ENCODE measurements around the gene LTBP2.

Gene LTBP2

DNA sequence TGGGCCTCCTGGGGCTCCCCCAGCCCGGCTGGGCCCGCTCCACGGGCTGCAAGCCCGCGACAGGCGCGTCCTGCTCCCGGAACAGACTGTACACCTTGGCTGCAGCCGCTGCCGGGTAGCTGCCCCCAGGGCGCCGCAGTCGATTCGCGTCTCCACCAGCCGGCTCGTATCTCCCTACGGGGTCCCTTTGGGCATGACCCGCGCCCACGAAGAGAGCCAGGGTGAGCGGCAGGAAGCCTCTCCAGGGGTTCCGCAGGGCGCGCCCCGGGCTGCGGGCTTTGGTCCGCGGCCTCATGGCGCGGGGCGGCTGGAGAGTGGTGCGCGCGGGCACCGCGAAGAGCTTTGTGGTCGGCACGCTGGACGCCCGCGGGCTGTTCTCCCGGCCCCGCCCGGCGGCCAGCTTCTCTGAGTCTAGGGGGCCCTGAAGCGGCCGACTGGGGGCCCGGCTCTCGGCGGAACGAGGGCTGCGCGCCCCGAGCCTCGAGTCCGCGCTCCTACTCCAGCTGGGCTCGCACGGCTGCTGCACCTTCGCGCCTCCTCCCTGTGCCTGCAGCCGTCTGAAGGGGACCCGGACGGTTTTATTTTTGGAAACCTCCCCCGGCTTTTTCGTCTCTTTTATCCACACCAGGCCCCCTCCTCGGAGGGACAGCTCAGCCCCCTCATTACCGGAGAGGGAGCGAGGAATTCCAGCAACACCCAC lies at the start of gene LTBP2:
Gene LTBP2, minus strand, starts transcription at position 588 of the 700 bp plus-strand sequence. Its CDS starts 293 bp downstream, at position 295.
- POLR2A ChIA-PET = no interaction called here
- TF ChIP-seq, protein P1, sequence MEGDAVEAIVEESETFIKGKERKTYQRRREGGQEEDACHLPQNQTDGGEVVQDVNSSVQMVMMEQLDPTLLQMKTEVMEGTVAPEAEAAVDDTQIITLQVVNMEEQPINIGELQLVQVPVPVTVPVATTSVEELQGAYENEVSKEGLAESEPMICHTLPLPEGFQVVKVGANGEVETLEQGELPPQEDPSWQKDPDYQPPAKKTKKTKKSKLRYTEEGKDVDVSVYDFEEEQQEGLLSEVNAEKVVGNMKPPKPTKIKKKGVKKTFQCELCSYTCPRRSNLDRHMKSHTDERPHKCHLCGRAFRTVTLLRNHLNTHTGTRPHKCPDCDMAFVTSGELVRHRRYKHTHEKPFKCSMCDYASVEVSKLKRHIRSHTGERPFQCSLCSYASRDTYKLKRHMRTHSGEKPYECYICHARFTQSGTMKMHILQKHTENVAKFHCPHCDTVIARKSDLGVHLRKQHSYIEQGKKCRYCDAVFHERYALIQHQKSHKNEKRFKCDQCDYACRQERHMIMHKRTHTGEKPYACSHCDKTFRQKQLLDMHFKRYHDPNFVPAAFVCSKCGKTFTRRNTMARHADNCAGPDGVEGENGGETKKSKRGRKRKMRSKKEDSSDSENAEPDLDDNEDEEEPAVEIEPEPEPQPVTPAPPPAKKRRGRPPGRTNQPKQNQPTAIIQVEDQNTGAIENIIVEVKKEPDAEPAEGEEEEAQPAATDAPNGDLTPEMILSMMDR (IDR thresholded peaks at IDR 0.05; ENCODE audit: control extremely low read depth, extremely low read depth, low read depth, missing control alignments) = no peak
- CTCF ChIA-PET = interaction anchor here (0.7 to 6.1 kb wide), 31 partner anchors 12 to 296 kb away, joined by 3 to 96 read pairs (median 4); partner anchors contain the start of genes ISCA2 and NPC2
- no peak for DNase-seq (ENCODE audit: extremely low spot score)

DNA sequence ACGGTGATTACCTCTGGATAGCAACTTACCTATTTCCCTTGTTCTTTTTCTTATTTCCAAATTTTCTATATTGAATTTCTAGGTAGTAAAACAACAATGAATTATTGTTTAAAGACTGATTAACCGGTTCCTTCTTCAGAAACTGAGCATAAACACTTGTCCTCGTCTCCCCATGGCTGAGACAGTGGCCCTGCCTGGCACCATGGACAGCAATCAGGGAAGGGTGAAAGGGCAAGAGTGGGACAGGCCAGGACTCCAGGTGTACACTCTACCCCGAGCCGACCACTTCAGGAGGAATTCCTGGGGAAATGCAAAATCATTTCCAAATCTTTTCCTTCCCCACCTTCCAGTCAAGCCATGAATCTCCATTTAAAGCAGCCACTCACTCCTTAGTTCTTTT lies 48.8 kb upstream of the LTBP2 start:
- ChIA-PET POLR2A (no interaction called here), CTCF (interaction anchor here (1.2 kb wide), 1 partner anchor 13 kb away, joined by 4 read pairs; no protein-coding TSS in a partner anchor)
- TF ChIP-seq, protein P1 (IDR thresholded peaks at IDR 0.05; ENCODE audit: control extremely low read depth, extremely low read depth, low read depth, missing control alignments) = no peak
- DNase-seq (ENCODE audit: extremely low spot score) = no peak

DNA sequence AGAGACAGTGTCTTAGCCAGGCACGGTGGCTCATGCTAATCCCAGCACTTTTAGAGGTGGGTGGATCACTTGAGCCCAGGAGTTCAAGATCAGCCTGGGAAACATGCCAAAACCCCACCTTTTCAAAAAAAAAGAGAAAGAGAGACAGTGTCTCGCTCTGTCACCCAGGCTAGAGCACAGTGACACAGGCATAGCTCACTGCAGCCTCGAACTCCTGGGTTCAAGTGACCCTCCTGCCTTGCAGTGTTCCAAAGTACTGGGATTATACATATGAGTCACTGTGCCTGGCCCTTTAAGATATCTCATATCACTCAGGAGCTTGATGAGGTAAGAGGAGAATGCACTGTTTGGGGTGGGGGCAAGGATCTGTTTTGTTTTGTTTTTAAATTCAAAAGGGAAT lies 48.1 kb upstream of the LTBP2 start:
- no peak for DNase-seq (ENCODE audit: extremely low spot score)
- TF ChIP-seq, protein P1 (IDR thresholded peaks at IDR 0.05; ENCODE audit: control extremely low read depth, extremely low read depth, low read depth, missing control alignments) = no peak
- ChIA-PET POLR2A (no interaction called here), CTCF (no interaction called here)

DNA sequence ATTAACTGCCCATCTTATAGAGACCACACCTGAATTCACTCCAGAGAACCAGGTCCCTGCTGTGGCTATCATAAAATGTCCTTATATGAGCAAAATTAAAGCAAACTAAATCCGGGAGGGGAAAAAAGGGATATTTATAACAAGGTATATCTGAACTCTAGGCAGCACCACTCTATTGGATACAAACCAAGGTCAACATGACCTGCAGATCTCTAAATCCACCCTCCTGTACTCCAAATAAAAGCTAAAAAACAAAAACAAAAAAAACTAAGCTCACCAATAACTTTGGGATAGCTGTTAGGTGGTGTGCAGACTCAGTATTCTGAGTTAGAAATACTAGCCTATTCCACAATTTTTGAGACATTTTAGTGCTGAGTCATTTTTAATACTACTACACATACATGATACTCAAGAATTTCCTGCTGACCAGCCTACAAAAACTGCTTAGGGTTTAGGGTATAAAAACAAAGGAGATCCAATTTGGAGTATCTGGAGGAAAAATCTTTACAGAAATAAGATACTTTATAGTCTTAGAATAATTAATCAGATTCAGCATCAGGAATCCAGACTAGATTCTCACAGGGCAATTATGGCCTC lies 46.6 kb upstream of the LTBP2 start:
- ChIA-PET POLR2A (no interaction called here), CTCF (no interaction called here)
- no peak for DNase-seq (ENCODE audit: extremely low spot score)
- TF ChIP-seq, protein P1 (IDR thresholded peaks at IDR 0.05; ENCODE audit: control extremely low read depth, extremely low read depth, low read depth, missing control alignments) = no peak

DNA sequence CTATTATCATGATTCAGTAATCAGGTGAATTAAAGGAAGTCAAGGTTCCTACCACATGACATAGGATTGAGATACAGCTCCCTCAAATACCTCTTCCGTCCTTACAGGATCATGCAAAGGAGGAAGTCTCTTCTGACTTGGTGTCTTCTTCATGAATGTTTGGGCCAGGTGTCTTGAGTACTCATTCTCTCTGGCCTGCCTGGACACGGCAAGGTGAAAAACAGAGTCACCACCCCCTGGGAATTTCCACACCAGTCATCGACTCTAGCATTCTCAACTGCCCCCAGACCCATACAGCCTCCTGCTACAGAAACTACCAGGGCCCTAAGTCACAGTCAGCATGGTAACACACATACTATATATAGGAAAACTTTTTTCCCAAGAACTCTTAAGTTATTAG lies 44.9 kb upstream of the LTBP2 start:
- CTCF ChIA-PET = interaction anchor here (0.8 kb wide), 1 partner anchor 48 kb away, joined by 4 read pairs; no protein-coding TSS in a partner anchor
- POLR2A ChIA-PET = interaction anchor here (0.8 kb wide), 1 partner anchor 194 kb away, joined by 3 read pairs; no protein-coding TSS in a partner anchor
- TF ChIP-seq, protein P1 (IDR thresholded peaks at IDR 0.05; ENCODE audit: control extremely low read depth, extremely low read depth, low read depth, missing control alignments) = no peak

DNA sequence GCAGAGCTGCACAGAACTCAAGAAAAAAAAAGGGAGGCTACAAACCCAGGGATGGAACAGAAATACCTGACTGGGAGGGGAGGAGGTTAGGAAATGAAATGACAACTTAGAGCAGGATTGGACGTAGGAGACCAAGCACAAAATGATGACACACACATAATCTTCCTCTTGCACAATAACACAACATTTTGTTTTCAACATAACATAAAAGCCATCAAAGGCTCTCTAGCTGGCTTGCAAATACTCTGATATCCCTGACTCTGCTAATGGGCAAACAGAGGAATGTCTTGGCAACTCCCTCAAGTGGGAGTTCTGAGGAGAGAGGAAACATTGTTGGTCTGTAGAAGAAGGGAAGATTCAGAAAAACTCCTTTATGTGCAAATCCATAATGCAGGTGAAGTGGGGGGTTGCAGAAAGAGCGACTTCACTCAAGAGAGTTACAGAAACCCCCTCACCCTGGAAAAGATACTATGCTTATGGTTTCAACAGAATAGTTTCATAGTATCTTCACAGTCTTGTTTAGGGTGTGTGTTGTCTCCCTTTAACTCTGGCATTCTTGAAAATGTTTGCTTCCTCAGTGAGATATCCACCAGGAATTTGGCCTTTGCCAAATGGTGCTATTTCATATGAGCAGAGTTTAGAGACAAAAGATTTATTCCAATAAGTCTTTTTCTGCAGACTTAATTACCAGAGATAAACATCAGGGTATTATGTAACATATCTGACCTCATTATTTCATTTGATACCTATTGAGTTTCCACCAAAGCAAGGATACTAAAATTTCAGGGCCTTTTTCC lies 43.8 kb upstream of the LTBP2 start:
- TF ChIP-seq, protein P1 (IDR thresholded peaks at IDR 0.05; ENCODE audit: control extremely low read depth, extremely low read depth, low read depth, missing control alignments) = no peak
- ChIA-PET POLR2A (no interaction called here), CTCF (interaction anchor here (1.2 to 4.4 kb wide), 4 partner anchors 10 to 43 kb away, joined by 3 to 21 read pairs (median 6); no protein-coding TSS in a partner anchor)
- DNase-seq (ENCODE audit: extremely low spot score) = no peak

More for the DNA sequence above, 44.9 kb upstream of the LTBP2 start:
- DNase-seq (ENCODE audit: extremely low spot score) = no peak
